ENCODE data around the gene MSH3.

MSH3 gene

GRCh38 chr5:80920333-80920732 is 265.9 kb downstream of the MSH3 start:
- no peak for DNase-seq

GRCh38 chr5:80921026-80921425 is 266.6 kb downstream of the MSH3 start:
- no peak for DNase-seq

GRCh38 chr5:80925931-80926330 is 271.5 kb downstream of the MSH3 start:
- DNase-seq, result no peak

Data from CD4-positive, alpha-beta T cell treated with Interleukin-17A for 4 hours (primary cell).